GM11168 (cell line): ENCODE measurements around the gene BTNL2.
"Not testable (repeated sequence)": the region's sequence is repeated elsewhere in the genome, so short reads cannot be mapped to it uniquely, and the experiment has no call there.

Experiments used
- in situ Hi-C: fragments of 300-500 bp; cut with MboI; formaldehyde crosslinking; loops from one replicate; pipeline ENCODE4 v1.12.0; 2022; ENCODE audit warnings: low sequenced_read_pairs; ENCODE audit not compliant: unreplicated experiment

BTNL2 gene

GRCh38 chr6:32375739-32376529, 31.0 kb downstream of the BTNL2 start:
- in situ Hi-C loops = no loop called here

DNA sequence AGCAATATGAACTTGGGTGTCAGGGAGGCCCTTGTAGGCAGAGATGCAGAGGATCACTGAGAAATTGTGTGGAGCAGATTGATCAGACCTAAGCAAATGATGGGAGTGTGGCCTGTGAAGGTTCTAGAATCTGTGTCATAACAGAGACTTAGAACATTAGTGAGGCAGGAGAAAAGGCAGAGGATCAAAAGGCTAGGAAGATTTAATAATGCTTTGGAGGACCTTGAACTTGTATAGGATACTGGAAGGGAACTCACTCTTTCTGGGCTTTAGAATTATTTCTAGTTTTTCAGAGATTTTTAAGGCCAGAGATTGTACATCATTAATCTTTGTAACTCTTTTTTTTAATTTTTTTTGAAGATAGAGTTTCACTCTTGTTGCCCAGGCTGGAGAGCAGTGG, 35.2 kb downstream of the BTNL2 start, which contains the start of gene TSBP1:
TSBP1 (minus strand) TSS at position 101 of the 400 bp plus-strand sequence. CDS start 197 bp downstream, outside the sequence.
- in situ Hi-C loops = no loop called here

DNA sequence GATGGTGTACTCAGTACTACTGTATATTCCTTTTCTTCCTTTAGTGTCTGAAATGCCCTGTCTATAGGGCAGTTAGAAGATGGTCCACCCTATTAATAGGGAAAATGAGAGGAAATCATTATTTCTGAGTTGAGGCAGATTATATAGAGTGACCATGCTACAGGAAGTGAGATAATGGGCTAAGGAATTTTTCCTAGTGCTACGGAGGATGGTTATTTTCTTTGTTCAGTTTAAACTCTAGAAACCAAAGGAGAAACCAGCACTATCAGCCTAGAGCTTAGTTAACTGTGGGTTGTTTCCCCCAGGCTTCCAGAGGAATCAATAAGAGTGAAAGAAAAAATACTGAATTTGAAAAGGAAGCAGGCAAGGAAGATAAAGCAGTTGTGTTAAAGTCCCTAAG, 35.8 kb downstream of the BTNL2 start:
- in situ Hi-C loops = no loop called here

DNA sequence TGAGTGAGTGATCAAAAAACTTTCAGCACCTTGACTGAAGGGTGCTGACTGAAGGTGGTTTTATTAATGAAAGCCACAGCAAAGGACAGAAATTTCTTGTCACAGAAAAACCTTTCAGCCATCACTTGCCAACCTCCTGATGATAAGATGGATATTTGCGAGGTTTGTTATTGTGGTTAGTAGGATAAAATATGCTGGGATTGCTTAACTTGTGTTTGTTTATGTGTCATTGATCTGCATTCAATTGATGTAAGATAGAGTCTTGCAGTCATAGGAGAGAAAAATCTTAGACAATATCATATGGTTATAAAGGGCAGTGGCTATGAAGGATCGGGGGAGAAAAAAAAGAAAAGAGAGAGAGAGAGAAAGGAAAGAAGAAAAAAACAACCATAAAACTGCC, 36.5 kb downstream of the BTNL2 start:
- in situ Hi-C loops = no loop called here

GRCh38 chr6:32369660-32370059, 37.3 kb downstream of the BTNL2 start:
- in situ Hi-C loops = no loop called here

DNA sequence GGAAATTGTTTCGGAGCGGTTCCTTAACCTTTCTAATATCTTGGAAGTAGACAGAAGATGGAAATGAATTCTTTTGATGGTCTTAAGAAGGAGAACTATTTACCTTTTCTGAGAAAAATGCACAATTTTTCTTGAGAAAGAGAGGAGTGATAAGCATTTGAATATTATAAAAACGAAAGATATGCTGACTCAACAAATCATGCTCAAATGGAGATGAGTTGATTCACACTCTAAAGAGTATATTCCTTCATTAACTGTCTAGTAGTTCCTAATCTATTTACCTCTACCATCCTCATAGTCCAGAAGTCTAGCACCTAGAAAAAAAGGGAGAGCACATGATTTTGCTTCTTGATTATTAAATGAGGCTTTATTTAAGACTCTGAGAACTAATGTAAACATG, 39.3 kb downstream of the BTNL2 start:
- in situ Hi-C loops = no loop called here

GRCh38 chr6:32359225-32359624, 47.8 kb downstream of the BTNL2 start:
- in situ Hi-C loops = not testable (repeated sequence)

- in situ Hi-C loops = not testable (repeated sequence)
Observed at GRCh38 chr6:32358548-32358947, 48.4 kb downstream of the BTNL2 start.

GRCh38 chr6:32355018-32355417, 52.0 kb downstream of the BTNL2 start:
- in situ Hi-C loops = no loop called here

DNA sequence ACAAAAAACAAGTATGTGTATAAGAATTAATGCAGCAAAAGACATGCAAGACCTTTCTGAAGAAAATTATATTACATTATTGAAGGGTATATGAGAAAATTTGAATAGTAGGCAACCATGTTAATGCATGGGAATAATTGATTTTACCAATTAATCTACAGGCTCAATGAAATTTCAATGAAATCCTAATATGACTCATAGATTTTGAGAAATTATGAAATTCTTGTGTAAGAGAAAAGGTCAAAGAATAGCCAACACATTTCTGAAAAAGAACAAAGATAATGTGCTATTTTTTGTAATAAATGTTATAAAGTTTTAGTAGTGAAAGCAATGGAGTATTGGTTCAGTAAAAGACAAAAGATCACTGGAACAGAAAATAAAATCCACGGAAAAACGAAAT, 53.6 kb downstream of the BTNL2 start:
- in situ Hi-C loops = no loop called here
